Lower leg skin (tissue), 3 donors: Measurements from ENCODE around the gene XIRP1.

Source experiments
- CTCF ChIP-seq, 3 donors: fragments of 450-650 bp; IDR thresholded peaks; one replicate each; pipeline ENCODE4 v1.5.1; 2016; ENCODE audit warnings: antibody characterized with exemption in 3 of 3, mild to moderate bottlenecking in 3 of 3, moderate library complexity in 2 of 3
- POLR2A ChIP-seq, 2 donors: fragments of 450-650 bp; IDR thresholded peaks; one replicate each; pipeline ENCODE4 v1.6.1; 2016 to 2017; ENCODE audit warnings: antibody characterized with exemption in 2 of 2, mild to moderate bottlenecking in 1 of 2, moderate library complexity in 1 of 2

- no peak for TF ChIP-seq CTCF (IDR thresholded peaks at IDR 0.05)
- TF ChIP-seq POLR2A (IDR thresholded peaks at IDR 0.05) = no peak
Measured at GRCh38 chr3:39234651-39235050, 42.3 kb upstream of the XIRP1 start.
